Keratinocyte (primary cell): ENCODE measurements around the gene ERG. TPM values are rescaled to one million over a fixed set of nuclear protein-coding genes. Genes with fewer than 3 reads are reported as not detected.
A peak's percentile ranks its signal among the peaks of the same experiment; 100 is the strongest.

ENCODE experiments used
- DNase-seq: peaks from one replicate; pipeline ENCODE4 v3.0.0-alpha.2; 2011; ENCODE audit warnings: low read depth, missing footprints, low spot score
- FAIRE-seq: peaks from 2 replicates; lab custom pipeline; 2011; peaks lifted over from hg19 to GRCh38; lab: Jason Lieb, UNC
- H2AFZ ChIP-seq: 2 replicates; pipeline ENCODE4 v1.6.0; 2012; ENCODE audit warnings: low read length, control low read depth, inconsistent platforms; ENCODE audit not compliant: control insufficient read depth
- H3K27ac ChIP-seq: 2 replicates; pipeline ENCODE4 v1.5.1; 2011; ENCODE audit warnings: low read length; ENCODE audit not compliant: control insufficient read depth, insufficient read depth
- H3K27me3 ChIP-seq: 3 replicates; pipeline ENCODE4 v1.6.0; 2011; ENCODE audit warnings: low read length; ENCODE audit not compliant: control insufficient read depth, insufficient read depth; ENCODE audit errors: extremely low read depth
- H3K36me3 ChIP-seq, 2 experiments: 2 replicates in 1 of 2; 3 replicates in 1 of 2; pipeline ENCODE4 v1.5.1; 2011; ENCODE audit warnings: low read length in 2 of 2, mild to moderate bottlenecking in 1 of 2; ENCODE audit not compliant: control insufficient read depth in 2 of 2, insufficient read depth in 2 of 2; ENCODE audit errors: extremely low read depth in 1 of 2
- H3K4me1 ChIP-seq: 3 replicates; pipeline ENCODE4 v1.5.1; 2011; ENCODE audit warnings: low read length; ENCODE audit not compliant: control insufficient read depth, insufficient read depth; ENCODE audit errors: extremely low read depth
- H3K4me2 ChIP-seq: 3 replicates; pipeline ENCODE4 v1.6.0; 2011; ENCODE audit warnings: low read depth, low read length; ENCODE audit not compliant: control insufficient read depth, insufficient read depth; ENCODE audit errors: extremely low read depth
- H3K4me3 ChIP-seq, 3 experiments: fragments of 200-600 bp in 1 of 3; sonication (generic) in 1 of 3; 2 replicates in 2 of 3; 3 replicates in 1 of 3; pipeline ENCODE4 v1.5.1; 2011 to 2016; ENCODE audit warnings: low read length in 3 of 3, mild to moderate bottlenecking in 3 of 3, control low read depth in 2 of 3, inconsistent platforms in 1 of 3, low read depth in 1 of 3, mixed read lengths in 1 of 3, mixed run types in 1 of 3, moderate library complexity in 1 of 3; ENCODE audit not compliant: control insufficient read depth in 2 of 3, insufficient read depth in 2 of 3; ENCODE audit errors: extremely low read depth in 1 of 3
- H3K79me2 ChIP-seq: 2 replicates; pipeline ENCODE4 v1.6.0; 2012; ENCODE audit warnings: low read length; ENCODE audit not compliant: control insufficient read depth, insufficient read depth
- H3K9ac ChIP-seq: 3 replicates; pipeline ENCODE4 v1.6.0; 2011; ENCODE audit warnings: low read length; ENCODE audit not compliant: control insufficient read depth, insufficient read depth; ENCODE audit errors: extremely low read depth
- H3K9me1 ChIP-seq: 3 replicates; pipeline ENCODE4 v1.6.0; 2011; ENCODE audit warnings: low read length; ENCODE audit not compliant: control insufficient read depth, insufficient read depth; ENCODE audit errors: extremely low read depth
- H3K9me3 ChIP-seq: 2 replicates; pipeline ENCODE4 v1.5.1; 2012; ENCODE audit warnings: low read depth, low read length; ENCODE audit not compliant: control insufficient read depth
- H4K20me1 ChIP-seq: 3 replicates; pipeline ENCODE4 v1.6.0; 2011; ENCODE audit warnings: low read length; ENCODE audit not compliant: control insufficient read depth, insufficient read depth; ENCODE audit errors: extremely low read depth
- CTCF ChIP-seq, 3 experiments: IDR thresholded peaks in 1 of 3; conservative IDR thresholded peaks in 1 of 3; optimal IDR thresholded peaks in 1 of 3; 2 replicates in 2 of 3; 3 replicates in 1 of 3; pipeline versions ENCODE3 to v1.5.1; 2011; ENCODE audit warnings: low read length in 3 of 3, mild to moderate bottlenecking in 3 of 3, moderate library complexity in 2 of 3, control low read depth in 1 of 3, inconsistent platforms in 1 of 3; ENCODE audit not compliant: insufficient read depth in 2 of 3; ENCODE audit errors: extremely low read depth in 1 of 3
- EZH2 ChIP-seq: IDR thresholded peaks from one replicate; pipeline ENCODE4 v1.6.1; 2012; ENCODE audit warnings: inconsistent platforms, mild to moderate bottlenecking, low read length, moderate library complexity
- dilution Hi-C: fragments of 300-500 bp; cut with MboI; formaldehyde crosslinking; loops from one replicate; pipeline ENCODE4 v1.7.0; 2020; ENCODE audit warnings: low sequenced_read_pairs; ENCODE audit not compliant: extremely low pct_ligation_motif_present
- polyA plus RNA-seq, 5 experiments: library from polyadenylated mRNA; depleted of rRNA in 3 of 5; stranded (reverse) in 3 of 5; stranded (forward) in 1 of 5; unstranded in 1 of 5; fragments of >200 nt; gene quantifications; 1 replicate in 1 of 5; 2 replicates in 3 of 5; 3 replicates in 1 of 5; pipeline versions ENCODE4 v1.2.1 to v1.2.3, GENCODE V29; 2011 to 2012; ENCODE audit warnings: missing spikeins in 2 of 5, low read depth in 1 of 5, low replicate concordance in 1 of 5

ERG gene
- polyA plus RNA-seq, 1 donor (not counting 4 experiments of a cell fraction or from before 2014, with no cell fraction given) = 0.08 TPM

GRCh38 chr21:38471766-38472165 is 26.5 kb downstream of the ERG start:
- FAIRE-seq (no peak), DNase-seq (no peak)
- no peaks in the 10 kb centered on the region for H3K79me2 ChIP-seq
- no peaks in the 10 kb centered on the region for H3K36me3 ChIP-seq
- H3K9ac ChIP-seq = no peak overlapping the region
- H3K9me1 ChIP-seq = no peaks in the 10 kb centered on the region
- H3K4me3 ChIP-seq = no peak overlapping the region
- H3K27ac ChIP-seq = peak overlapping the region; percentile 19
- peak overlapping the region; percentile 21 for H2AFZ ChIP-seq
- peaks cover 23% of the 10 kb centered on the region for H3K4me1 ChIP-seq
- no peaks in the 10 kb centered on the region for H3K27me3 ChIP-seq
- TF ChIP-seq CTCF (optimal IDR thresholded peaks at IDR 0.05 in 1 of 3, IDR thresholded peaks at IDR 0.05 in 1 of 3, conservative IDR thresholded peaks at IDR 0.05 in 1 of 3; ENCODE audit: extremely low read depth in 1 of 3, insufficient read depth in 2 of 3, low read length in 3 of 3) (no peak), EZH2 (no peak)
- H4K20me1 ChIP-seq = no peaks in the 10 kb centered on the region
- peak overlapping the region; percentile 28 for H3K4me2 ChIP-seq
- H3K9me3 ChIP-seq = no peaks in the 10 kb centered on the region
- dilution Hi-C loops = no loop called here

- no peak overlapping the region for H3K27ac ChIP-seq
- DNase-seq (no peak), FAIRE-seq (no peak)
- no peaks in the 10 kb centered on the region for H3K9me3 ChIP-seq
- no peak for TF ChIP-seq EZH2
- no peak for TF ChIP-seq CTCF (optimal IDR thresholded peaks at IDR 0.05 in 1 of 3, IDR thresholded peaks at IDR 0.05 in 1 of 3, conservative IDR thresholded peaks at IDR 0.05 in 1 of 3; ENCODE audit: extremely low read depth in 1 of 3, insufficient read depth in 2 of 3, low read length in 3 of 3)
- H2AFZ ChIP-seq = no peak overlapping the region
- H3K9me1 ChIP-seq = no peaks in the 10 kb centered on the region
- dilution Hi-C loops = no loop called here
- H3K79me2 ChIP-seq = no peaks in the 10 kb centered on the region
- H3K36me3 ChIP-seq = no peaks in the 10 kb centered on the region
- H4K20me1 ChIP-seq = no peaks in the 10 kb centered on the region
- peak overlapping the region; percentile 34 for H3K4me2 ChIP-seq
- H3K4me3 ChIP-seq = no peak overlapping the region
- no peaks in the 10 kb centered on the region for H3K27me3 ChIP-seq
- no peak overlapping the region for H3K9ac ChIP-seq
- H3K4me1 ChIP-seq = peaks cover 23% of the 10 kb centered on the region
These were observed 27.5 kb downstream of the ERG start for GRCh38 chr21:38470755-38471154.
